H9 (cell line): ENCODE measurements around the gene SIGLEC1. TPM values are rescaled to one million over a fixed set of nuclear protein-coding genes. Genes with fewer than 3 reads are reported as not detected.

Experiments
- DNase-seq: peaks from one replicate; pipeline ENCODE4 v3.0.0-alpha.2; 2017
- H2AFZ ChIP-seq: one replicate; pipeline ENCODE4 v1.6.1; 2013; ENCODE audit warnings: mild to moderate bottlenecking, low read length, control low read depth, moderate library complexity
- H2AK5ac ChIP-seq: 2 replicates; pipeline ENCODE4 v1.6.1; 2013; ENCODE audit warnings: low read length, control low read depth, mixed read lengths; ENCODE audit not compliant: insufficient read length
- H2BK120ac ChIP-seq: one replicate; pipeline ENCODE4 v1.6.1; 2013; ENCODE audit warnings: low read depth, mild to moderate bottlenecking, low read length, control low read depth, inconsistent platforms; ENCODE audit not compliant: poor library complexity, severe bottlenecking
- H2BK12ac ChIP-seq: 2 replicates; pipeline ENCODE4 v1.6.1; 2013; ENCODE audit warnings: low read length, control low read depth, mixed read lengths, low read depth; ENCODE audit not compliant: insufficient read length
- H2BK15ac ChIP-seq: 2 replicates; pipeline ENCODE4 v1.6.1; 2013; ENCODE audit warnings: low read depth, low read length, control low read depth
- H2BK20ac ChIP-seq: one replicate; pipeline ENCODE4 v1.6.1; 2013; ENCODE audit warnings: low read depth, mild to moderate bottlenecking, low read length, control low read depth, inconsistent platforms; ENCODE audit not compliant: poor library complexity, severe bottlenecking
- H2BK5ac ChIP-seq: 2 replicates; pipeline ENCODE4 v1.6.1; 2013; ENCODE audit warnings: low read length, control low read depth, mixed read lengths; ENCODE audit not compliant: insufficient read length
- H3K14ac ChIP-seq: 2 replicates; pipeline ENCODE4 v1.6.1; 2013; ENCODE audit warnings: low read length, control low read depth; ENCODE audit not compliant: insufficient read depth
- H3K18ac ChIP-seq: 2 replicates; pipeline ENCODE4 v1.6.1; 2013; ENCODE audit warnings: low read depth, mild to moderate bottlenecking, mixed read lengths, low read length, control low read depth; ENCODE audit not compliant: insufficient read length
- H3K23ac ChIP-seq: 2 replicates; pipeline ENCODE4 v1.6.1; 2013; ENCODE audit warnings: low read length, control low read depth, mixed read lengths, low read depth; ENCODE audit not compliant: insufficient read length
- H3K23me2 ChIP-seq: 2 replicates; pipeline ENCODE4 v1.6.1; 2013; ENCODE audit warnings: low read depth, mild to moderate bottlenecking, mixed read lengths, low read length, control low read depth; ENCODE audit not compliant: insufficient read length, poor library complexity, severe bottlenecking
- H3K27ac ChIP-seq: 2 replicates; pipeline ENCODE4 v1.5.1; 2013; ENCODE audit warnings: low read length, control low read depth, mixed read lengths, low read depth; ENCODE audit not compliant: insufficient read length
- H3K27me3 ChIP-seq: 2 replicates; pipeline ENCODE4 v1.6.1; 2013; ENCODE audit warnings: low read length, control low read depth, inconsistent platforms; ENCODE audit not compliant: insufficient read depth
- H3K4ac ChIP-seq: 2 replicates; pipeline ENCODE4 v1.6.1; 2013; ENCODE audit warnings: low read depth, mild to moderate bottlenecking, control low read depth, inconsistent platforms, low read length, moderate library complexity
- H3K4me1 ChIP-seq: 2 replicates; pipeline ENCODE4 v1.6.1; 2013; ENCODE audit warnings: low read length, control low read depth, inconsistent platforms; ENCODE audit not compliant: insufficient read depth
- H3K4me2 ChIP-seq: 2 replicates; pipeline ENCODE4 v1.6.1; 2013; ENCODE audit warnings: low read length, control low read depth, mixed read lengths; ENCODE audit not compliant: insufficient read length, insufficient read depth
- H3K56ac ChIP-seq: 2 replicates; pipeline ENCODE4 v1.6.1; 2013; ENCODE audit warnings: low read depth, mild to moderate bottlenecking, mixed read lengths, low read length, control low read depth; ENCODE audit not compliant: insufficient read length
- H3K79me1 ChIP-seq: 2 replicates; pipeline ENCODE4 v1.6.1; 2013; ENCODE audit warnings: low read depth, mild to moderate bottlenecking, moderate library complexity, low read length, control low read depth, inconsistent platforms; ENCODE audit not compliant: insufficient read depth, poor library complexity, severe bottlenecking
- H3K79me2 ChIP-seq: 2 replicates; pipeline ENCODE4 v1.6.1; 2013; ENCODE audit warnings: low read length, control low read depth, inconsistent platforms; ENCODE audit not compliant: insufficient read depth
- H3K9ac ChIP-seq: 2 replicates; pipeline ENCODE4 v1.6.1; 2013; ENCODE audit warnings: low read length, control low read depth, mixed read lengths; ENCODE audit not compliant: insufficient read length; ENCODE audit errors: extremely low read depth
- H3K9me3 ChIP-seq: one replicate; pipeline ENCODE4 v1.6.1; 2013; ENCODE audit warnings: low read depth, low read length, inconsistent platforms; ENCODE audit not compliant: control insufficient read depth
- H3T11ph ChIP-seq: one replicate; pipeline ENCODE4 v1.6.1; 2013; ENCODE audit warnings: mild to moderate bottlenecking, low read length, control low read depth, inconsistent platforms
- H4K20me1 ChIP-seq: one replicate; pipeline ENCODE4 v1.6.1; 2013; ENCODE audit not compliant: control insufficient read depth, insufficient read length, insufficient read depth
- H4K5ac ChIP-seq: 2 replicates; pipeline ENCODE4 v1.6.1; 2013; ENCODE audit warnings: low read depth, mild to moderate bottlenecking, mixed read lengths, low read length, control low read depth; ENCODE audit not compliant: insufficient read length
- H4K8ac ChIP-seq: replicated peaks from 2 replicates; pipeline ENCODE4 v1.6.1; 2013; ENCODE audit warnings: low read length, control low read depth, mixed read lengths, low read depth; ENCODE audit not compliant: insufficient read length
- H4K91ac ChIP-seq: 2 replicates; pipeline ENCODE4 v1.6.1; 2013; ENCODE audit warnings: low read depth, mild to moderate bottlenecking, moderate library complexity, mixed read lengths, low read length, control low read depth; ENCODE audit not compliant: insufficient read length
- H3K27ac Mint-ChIP-seq, 3 experiments: 2 replicates in 2 of 3; 3 replicates in 1 of 3; pipeline ENCODE4 v1.8.0; 2020 to 2021; ENCODE audit warnings: mixed read lengths in 3 of 3, mild to moderate bottlenecking in 1 of 3, moderate library complexity in 1 of 3
- H3K27me3 Mint-ChIP-seq: 2 replicates; pipeline ENCODE4 v1.8.0; 2021; ENCODE audit warnings: low read depth, mild to moderate bottlenecking, moderate library complexity, mixed read lengths
- H3K36me3 Mint-ChIP-seq, 3 experiments: 2 replicates in 2 of 3; 3 replicates in 1 of 3; pipeline ENCODE4 v1.8.0; 2020 to 2021; ENCODE audit warnings: low read depth in 3 of 3, mixed read lengths in 3 of 3; ENCODE audit not compliant: insufficient read depth in 1 of 3
- H3K4me1 Mint-ChIP-seq, 2 experiments: 2 replicates each; pipeline ENCODE4 v1.8.0; 2020; ENCODE audit warnings: mixed read lengths in 2 of 2
- H3K4me3 Mint-ChIP-seq, 2 experiments: 2 replicates in 1 of 2; 3 replicates in 1 of 2; pipeline ENCODE4 v1.8.0; 2020 to 2021; ENCODE audit warnings: mild to moderate bottlenecking in 2 of 2, mixed read lengths in 2 of 2, moderate library complexity in 1 of 2
- H3K9me3 Mint-ChIP-seq, 2 experiments: 2 replicates in 1 of 2; 3 replicates in 1 of 2; pipeline ENCODE4 v1.8.0; 2020; ENCODE audit warnings: mild to moderate bottlenecking in 2 of 2, mixed read lengths in 2 of 2, moderate library complexity in 1 of 2
- CTCF ChIP-seq: fragments of 200-600 bp; sonication (generic); conservative IDR thresholded peaks from 3 replicates; pipeline ENCODE4 v1.8.0; 2021; ENCODE audit warnings: antibody characterized with exemption, mild to moderate bottlenecking
- WGBS: extraction: QIAGEN DNeasy Blood & Tissue Kit; methylation state at CpG from one replicate; pipeline ENCODE4 v1.1.7; 2013; ENCODE audit warnings: missing lambda C conversion rate, low lambda C conversion rate, mixed read lengths; ENCODE audit not compliant: insufficient read length; ENCODE audit errors: extremely low coverage; 5-methylcytosine and 5-hydroxymethylcytosine counted together
- total RNA-seq: library from RNA; stranded (reverse); gene quantifications from 2 replicates; pipeline ENCODE4 v1.2.1, GENCODE V29; 2021

SIGLEC1 gene
- total RNA-seq, 1 experiment from 2014 or later, result not detected

- no peak overlapping the region for H3K4me2 ChIP-seq
- no peak overlapping the region for H2BK12ac ChIP-seq
- peaks cover 0 to 3% of the 10 kb centered on the region in 2 experiments; a peak in 2 of 5 replicates for H3K9me3 Mint-ChIP-seq
- H4K20me1 ChIP-seq, result no peaks in the 10 kb centered on the region
- no peak overlapping the region for H2AK5ac ChIP-seq
- H2BK20ac ChIP-seq, result no peak overlapping the region
- no peak for TF ChIP-seq CTCF
- DNase-seq, result peak; percentile 16
- peaks cover 67% of the 10 kb centered on the region for H3K27me3 Mint-ChIP-seq
- H3K4me1 Mint-ChIP-seq, result peaks cover 5 to 25% of the 10 kb centered on the region in 2 experiments
- no peaks in the 10 kb centered on the region for H3K9me3 ChIP-seq
- H3K14ac ChIP-seq, result no peak overlapping the region
- H3K4me1 ChIP-seq, result no peaks in the 10 kb centered on the region
- no peaks in the 10 kb centered on the region; the same call in 1 of the 2 replicates for H3K27me3 ChIP-seq
- no peak overlapping the region for H2AFZ ChIP-seq
- no peak overlapping the region for H3T11ph ChIP-seq
- H3K4me3 Mint-ChIP-seq, result peak overlapping the region in 1 of 2 experiments; percentile 59; a peak in 1 of 5 replicates
- H3K79me2 ChIP-seq, result no peaks in the 10 kb centered on the region
- H2BK15ac ChIP-seq, result no peak overlapping the region
- no CpG with 5 or more reads among the region's 6 CpGs for WGBS
- no peak overlapping the region for H3K18ac ChIP-seq
- H4K5ac ChIP-seq, result no peak overlapping the region
- no peaks in the 10 kb centered on the region for H3K79me1 ChIP-seq
- no peak overlapping the region for H3K27ac ChIP-seq
- no peak overlapping the region for H3K27ac Mint-ChIP-seq
- H3K23me2 ChIP-seq, result no peaks in the 10 kb centered on the region
- H4K91ac ChIP-seq, result no peak overlapping the region
- H3K36me3 Mint-ChIP-seq, result no peaks in the 10 kb centered on the region
- no peak overlapping the region for H4K8ac ChIP-seq
- H3K56ac ChIP-seq, result no peak overlapping the region
- no peak overlapping the region for H3K4ac ChIP-seq
- H3K23ac ChIP-seq, result no peak overlapping the region
- H3K9ac ChIP-seq, result no peak overlapping the region
- H2BK5ac ChIP-seq, result no peak overlapping the region
- no peak overlapping the region for H2BK120ac ChIP-seq
Measured at GRCh38 chr20:3729378-3729777, 17.0 kb upstream of the SIGLEC1 start.
